Measurements from ENCODE around the gene DIAPH3. TPM values are rescaled to one million over a fixed set of nuclear protein-coding genes. Genes with fewer than 3 reads are reported as not detected.

DIAPH3 gene
- total and polyA plus RNA-seq, 2 of the 4 experiments (the other 2 are of a cell fraction) = 8.9 to 9.3 TPM

- Histone ChIP-seq H3K14ac (replicated peaks; ENCODE audit: low read depth, low read length) (no peak overlapping the region), H3K4me1 (ENCODE audit: control insufficient read depth, insufficient read depth, low read length) (no peaks in the 10 kb centered on the region), H3K56ac (ENCODE audit: extremely low read depth, insufficient read depth, low read length) (no peak overlapping the region), H3K18ac (ENCODE audit: low read depth, low read length) (no peak overlapping the region), H3K27ac (ENCODE audit: insufficient read depth, low read length) (no peak overlapping the region), H2AK5ac (ENCODE audit: low read depth, low read length) (no peak overlapping the region), H4K91ac (ENCODE audit: insufficient read depth, low read depth, low read length) (no peak overlapping the region), H4K20me1 (ENCODE audit: insufficient read depth, low read length) (no peaks in the 10 kb centered on the region), H2AFZ (replicated peaks; ENCODE audit: low read length, poor library complexity) (no peak overlapping the region), H3K23ac (ENCODE audit: low read depth, low read length) (no peak overlapping the region), H4K8ac (ENCODE audit: low read depth in 2 of 2, low read length in 2 of 2) (no peak overlapping the region), H3K9me3 (ENCODE audit: control insufficient read depth, insufficient read depth, low read length) (no peaks in the 10 kb centered on the region), H3K4me2 (ENCODE audit: low read depth, low read length) (no peak overlapping the region), H3K4me3 (ENCODE audit: insufficient read depth, low read depth, low read length) (no peak overlapping the region), H2AK9ac (replicated peaks; ENCODE audit: low read depth, low read length, poor library complexity) (no peak overlapping the region), H3K36me3 (ENCODE audit: control insufficient read depth, insufficient read depth, low read length) (no peaks in the 10 kb centered on the region), H3K4ac (ENCODE audit: low read depth, low read length) (no peak overlapping the region), H3K27me3 (ENCODE audit: control insufficient read depth, insufficient read depth, low read length) (no peaks in the 10 kb centered on the region), H2BK5ac (ENCODE audit: low read depth, low read length, poor library complexity, severe bottlenecking) (no peak overlapping the region), H3K79me1 (ENCODE audit: low read depth in 1 of 2, low read length in 2 of 2) (no peaks in the 10 kb centered on the region; a peak in 1 of 4 replicates), H3K9me1 (ENCODE audit: insufficient read depth, low read length) (no peaks in the 10 kb centered on the region; the same call in 1 of the 2 replicates), H2BK20ac (ENCODE audit: low read depth, low read length) (no peak overlapping the region), H3K9ac (ENCODE audit: low read depth, low read length) (no peak overlapping the region), H2BK15ac (ENCODE audit: low read depth, low read length) (no peak overlapping the region), H4K5ac (ENCODE audit: low read depth, low read length) (no peak overlapping the region), H2BK120ac (ENCODE audit: low read depth, low read length) (no peak overlapping the region)
- TF ChIP-seq SMC3 (IDR thresholded peaks at IDR 0.05; ENCODE audit: low read depth, low read length) (no peak), MAFK (IDR thresholded peaks at IDR 0.05; ENCODE audit: low read depth, low read length) (peak; percentile 60)
- in situ Hi-C loops (cut with MboI; ENCODE audit: low sequenced_read_pairs) (no loop called here), intact Hi-C loops (cut with micrococcal nuclease) (no loop called here), dilution Hi-C loops (cut with HindIII; ENCODE audit: low sequenced_read_pairs, unreplicated experiment) (no loop called here)
- ChIA-PET CTCF (no interaction called here), POLR2A (ENCODE audit: unreplicated experiment) (no interaction called here)
- BruUV-seq (replicated peaks) = no TSS peak
- DNase-seq = no peak
- no CpG with 5 or more reads among the region's 3 CpGs for WGBS, 2 experiments (ENCODE audit: extremely low coverage in 2 of 2, insufficient read length in 1 of 2)
- no peak for ATAC-seq (ENCODE audit: low read depth)
Observed at GRCh38 chr13:59702269-59702668, 461.5 kb downstream of the DIAPH3 start.
